GM12801 (cell line): ENCODE results near the gene SLC36A3.

ENCODE experiments used
- CTCF ChIP-seq: IDR thresholded peaks from one replicate; pipeline ENCODE4 v1.5.1; 2011; ENCODE audit warnings: control low read depth; ENCODE audit not compliant: insufficient read length; ENCODE audit errors: extremely low read depth

The SLC36A3 gene

GRCh38 chr5:151274666-151275065 lies 28.9 kb downstream of the SLC36A3 start:
- TF ChIP-seq CTCF: no peak

- TF ChIP-seq CTCF: no peak
These were observed 32.2 kb downstream of the SLC36A3 start for GRCh38 chr5:151271336-151271735.

- no peak for TF ChIP-seq CTCF
These were observed 33.0 kb downstream of the SLC36A3 start for GRCh38 chr5:151270599-151270998.

GRCh38 chr5:151267491-151268260 lies 35.9 kb downstream of the SLC36A3 start:
- TF ChIP-seq CTCF: no peak

GRCh38 chr5:151264113-151264512 lies 39.5 kb downstream of the SLC36A3 start:
- no peak for TF ChIP-seq CTCF

DNA sequence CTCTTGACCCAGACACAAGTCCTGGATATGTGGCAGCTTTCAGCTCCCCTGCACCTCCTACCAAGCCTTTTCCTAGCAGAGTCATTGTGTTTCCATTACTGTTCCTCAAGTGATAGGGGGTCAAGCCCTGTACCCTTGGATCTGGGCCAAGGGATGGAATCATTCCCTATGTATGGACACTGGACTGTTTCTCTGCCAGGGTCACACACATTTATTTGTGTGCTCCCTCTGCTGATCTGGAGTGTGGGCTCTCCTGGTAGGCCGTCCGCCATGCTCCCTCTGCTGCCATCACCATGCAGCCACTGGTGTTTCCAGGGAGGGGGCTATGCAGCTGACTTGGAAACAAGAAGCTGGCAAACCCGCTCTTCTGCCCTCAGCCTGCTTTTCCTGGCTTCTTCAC lies 41.0 kb downstream of the SLC36A3 start:
- no peak for TF ChIP-seq CTCF

GRCh38 chr5:151259931-151260330 lies 43.6 kb downstream of the SLC36A3 start:
- no peak for TF ChIP-seq CTCF
